Anterior cingulate cortex (tissue), 58 donors: ENCODE data around the gene APOL3.
"Not testable (repeated sequence)": the region's sequence is repeated elsewhere in the genome, so short reads cannot be mapped to it uniquely, and the experiment has no call there.

Experiments
- DNase-seq, 58 donors: peaks; one replicate each; lab custom pipeline; 2025; lab: John Stamatoyannopoulos, UW

Gene APOL3

DNA sequence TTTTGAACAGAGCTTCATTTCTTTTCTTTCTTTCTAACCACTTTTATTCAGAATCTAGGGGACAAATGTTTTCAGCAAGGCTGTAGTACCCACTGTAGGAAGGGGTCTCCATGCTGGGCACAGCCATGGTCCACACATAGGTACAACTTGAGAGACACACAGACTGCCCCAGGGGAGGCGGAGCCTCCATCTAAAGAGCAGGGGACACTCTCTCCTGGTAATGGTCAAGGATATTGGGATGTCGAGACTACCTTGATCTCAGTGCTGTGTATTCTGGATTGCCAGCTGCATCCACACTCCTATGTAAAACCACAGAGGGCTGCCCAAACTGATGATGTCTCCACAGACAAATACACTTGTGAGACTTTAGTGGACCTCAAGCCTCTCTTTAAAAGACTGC lies 2.9 kb upstream of the APOL3 start:
- no peak for DNase-seq

DNA sequence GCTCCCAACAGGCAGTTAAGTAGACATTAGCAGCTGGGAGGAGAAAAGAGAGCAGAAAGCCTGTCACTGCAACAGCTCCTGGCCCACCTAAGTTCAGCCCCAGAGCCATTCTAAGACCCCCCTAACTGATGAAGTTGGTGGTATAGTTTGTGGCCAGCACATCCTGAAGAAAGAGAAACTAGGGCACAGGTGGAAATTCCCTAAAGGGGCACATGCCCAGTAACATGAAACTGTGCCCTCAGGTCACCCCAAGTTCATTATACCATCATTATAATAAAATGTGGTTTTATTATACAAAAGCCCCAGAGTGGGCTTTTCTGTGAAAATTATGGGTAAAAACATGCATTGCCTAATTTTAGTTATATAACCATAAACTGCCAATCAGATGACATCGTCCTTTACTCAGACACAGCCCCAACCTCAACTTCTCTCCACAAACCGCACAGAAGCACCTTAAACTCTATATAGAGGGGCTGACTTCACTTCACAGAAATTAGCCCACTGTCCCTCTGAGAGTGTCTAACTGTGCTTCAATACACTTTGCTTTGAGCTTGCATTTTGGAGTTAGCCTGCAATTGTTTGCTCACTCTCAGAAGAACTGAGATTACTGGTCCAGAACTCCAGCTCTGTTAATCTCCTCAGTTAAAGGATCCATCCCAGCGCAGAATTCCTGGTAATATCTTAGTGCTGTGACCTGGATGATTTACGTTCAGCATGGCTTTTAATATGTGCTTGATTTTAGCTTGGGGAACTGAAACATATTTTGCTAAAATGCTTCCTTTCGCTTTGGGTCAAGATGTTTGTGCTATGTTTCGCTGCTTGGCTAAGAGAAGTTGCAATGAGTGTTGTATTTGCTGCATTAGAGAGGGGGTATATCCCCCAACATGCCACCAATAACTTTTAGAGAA lies 1.8 kb upstream of the APOL3 start:
- no peak for DNase-seq

DNA sequence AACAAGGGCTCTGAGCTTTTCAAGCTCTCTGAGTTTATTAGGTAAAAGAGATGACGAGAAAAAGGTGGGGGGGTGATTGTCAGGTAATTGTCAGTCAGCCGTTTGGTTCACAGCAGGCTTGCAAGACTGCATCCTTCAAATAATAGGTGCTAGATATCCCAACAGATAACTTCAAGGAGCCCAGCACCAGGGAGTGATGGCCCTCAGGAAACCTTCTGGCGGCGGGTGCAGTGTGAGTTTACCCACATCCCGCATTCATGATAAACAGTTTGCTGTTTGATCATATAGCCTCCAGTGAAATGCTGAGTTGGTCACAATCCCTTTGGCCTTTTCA lies 1.2 kb upstream of the APOL3 start:
- not testable (repeated sequence) for DNase-seq

DNA sequence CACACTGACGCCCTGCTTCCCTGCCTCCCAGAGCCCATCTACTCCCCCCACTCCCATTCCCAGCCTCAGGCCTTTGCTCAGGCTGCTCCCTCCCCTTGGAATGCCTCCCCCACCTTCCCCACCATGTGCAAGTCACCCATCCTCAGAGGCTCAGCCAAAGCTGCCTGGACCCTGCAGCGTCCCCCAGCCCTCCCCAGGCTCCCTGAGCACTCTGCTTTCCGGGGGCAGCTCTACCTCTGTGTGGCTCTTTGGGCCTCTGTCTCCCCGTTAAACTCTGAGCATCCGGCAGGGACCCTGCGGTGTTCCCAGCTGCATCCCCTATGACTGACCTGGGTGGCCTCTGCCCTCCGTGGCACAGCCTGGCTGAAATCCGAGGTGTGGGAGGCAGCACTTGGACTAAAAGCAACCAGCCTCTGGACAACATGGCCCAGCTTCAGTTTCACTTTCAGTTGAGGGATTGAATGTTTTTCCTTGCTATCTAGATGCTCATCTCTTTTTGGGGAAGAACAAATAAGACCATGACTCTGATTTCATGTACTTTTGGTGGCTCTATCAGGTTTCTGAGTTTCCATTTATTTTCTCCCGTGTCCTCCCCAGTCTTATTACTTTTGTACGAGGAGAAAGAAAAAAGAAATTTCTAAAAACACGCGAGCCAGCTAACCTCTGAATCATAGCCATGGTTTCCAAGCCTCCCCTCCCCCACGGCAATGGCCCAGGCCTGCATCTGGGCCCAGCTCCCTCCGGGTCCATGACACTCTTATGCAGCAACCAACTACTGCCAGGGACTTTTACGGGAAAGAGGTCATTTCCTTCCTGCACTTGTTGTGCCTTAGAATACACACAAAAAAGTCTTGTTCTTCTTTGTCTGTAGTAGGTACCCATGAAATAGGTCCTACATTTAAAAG lies 3.8 kb downstream of the APOL3 start:
- DNase-seq, result peak in 52 of 58 donors; percentile 11 to 88 (median 54)

DNA sequence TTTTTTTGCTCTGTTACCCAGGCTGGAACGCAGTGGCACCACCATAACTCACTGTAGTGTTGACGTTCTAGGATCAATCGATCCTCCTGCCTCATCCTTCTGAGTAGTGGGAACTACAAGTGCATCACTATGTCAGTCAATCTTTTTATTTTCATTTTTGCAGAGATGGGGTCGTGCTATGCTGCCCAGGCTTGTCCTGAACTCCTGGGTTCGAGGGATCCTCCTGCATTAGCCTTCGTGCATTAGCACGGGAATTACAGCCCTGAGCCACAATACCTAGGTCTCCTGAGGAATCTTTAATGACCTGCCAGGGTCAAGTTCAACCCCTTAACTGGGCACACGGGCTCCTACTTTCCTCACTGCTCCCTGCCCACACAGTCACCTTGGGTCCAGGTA lies 4.4 kb downstream of the APOL3 start:
- DNase-seq, result no peak

- peak in 22 of 58 donors; percentile 6 to 72 (median 22) for DNase-seq
Measured at GRCh38 chr22:36155702-36156101, 4.9 kb downstream of the APOL3 start.

DNA sequence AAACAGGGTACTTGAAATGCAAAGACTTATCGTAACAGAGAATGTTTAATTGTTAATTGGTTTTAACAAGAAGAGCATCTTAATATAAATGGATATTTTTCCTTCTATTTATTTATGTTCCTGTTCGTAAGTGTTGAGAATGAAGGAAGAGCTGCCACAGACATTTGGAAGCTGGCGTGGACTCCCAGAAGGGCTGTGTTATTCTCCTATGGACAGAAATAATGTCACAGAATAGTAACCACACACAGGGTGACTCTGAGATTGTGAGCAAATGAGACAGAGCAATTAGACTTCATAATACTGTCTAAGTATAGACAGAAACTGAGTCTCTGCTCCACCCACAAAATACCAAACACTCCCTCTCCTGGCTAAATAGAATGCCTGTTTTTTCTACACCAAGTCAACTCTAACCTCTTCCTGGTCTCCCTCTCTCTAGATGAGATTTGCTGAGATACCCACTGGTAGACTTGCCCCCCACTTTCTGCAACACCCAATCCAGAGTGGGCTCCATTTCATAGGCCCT lies 6.1 kb downstream of the APOL3 start:
- DNase-seq, result no peak

GRCh38 chr22:36153501-36154422 lies 6.8 kb downstream of the APOL3 start:
- DNase-seq, result no peak

- not testable (repeated sequence) for DNase-seq
Measured at GRCh38 chr22:36152821-36153220, 7.7 kb downstream of the APOL3 start.

- DNase-seq, result no peak
Measured at GRCh38 chr22:36152088-36152487, 8.5 kb downstream of the APOL3 start.

- no peak for DNase-seq
Measured at GRCh38 chr22:36151006-36151595, 9.5 kb downstream of the APOL3 start.

GRCh38 chr22:36149441-36149840 lies 11.1 kb downstream of the APOL3 start:
- no peak for DNase-seq

GRCh38 chr22:36148411-36148810 lies 12.1 kb downstream of the APOL3 start:
- DNase-seq, result no peak

DNA sequence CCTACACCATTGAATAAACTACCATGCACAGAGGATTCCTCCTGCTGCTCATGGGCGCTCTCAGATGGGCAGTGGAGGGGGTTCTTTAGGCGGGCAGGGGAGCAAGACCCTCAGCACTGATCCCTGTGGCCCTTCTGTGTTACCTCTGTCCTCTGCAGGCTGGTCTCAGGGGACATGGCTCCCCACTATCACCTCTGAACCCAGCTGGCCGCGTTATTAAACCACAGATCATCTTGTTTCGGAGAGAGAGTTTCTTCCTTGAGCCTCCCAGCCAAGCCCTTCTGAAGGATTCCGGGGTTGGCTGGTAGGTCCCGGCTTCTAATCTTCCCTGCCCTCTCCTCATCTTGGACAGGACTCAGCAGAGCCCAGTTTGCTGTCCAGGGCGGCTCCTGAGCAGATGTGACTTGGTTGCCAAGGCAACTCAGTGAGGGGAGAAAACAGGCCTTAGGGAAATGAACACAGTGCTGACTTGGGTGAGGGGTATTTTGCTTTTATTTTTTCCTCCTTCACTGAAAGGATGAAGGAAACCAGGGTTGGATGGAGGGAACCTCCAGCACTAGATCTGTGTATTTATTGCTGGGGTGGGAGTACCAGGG lies 13.3 kb downstream of the APOL3 start:
- DNase-seq, result no peak

GRCh38 chr22:36145881-36146280 lies 14.7 kb downstream of the APOL3 start:
- DNase-seq, result no peak

- peak in 50 of 58 donors; percentile 5 to 72 (median 26) for DNase-seq
Measured at GRCh38 chr22:36144886-36145541, 15.5 kb downstream of the APOL3 start.

DNA sequence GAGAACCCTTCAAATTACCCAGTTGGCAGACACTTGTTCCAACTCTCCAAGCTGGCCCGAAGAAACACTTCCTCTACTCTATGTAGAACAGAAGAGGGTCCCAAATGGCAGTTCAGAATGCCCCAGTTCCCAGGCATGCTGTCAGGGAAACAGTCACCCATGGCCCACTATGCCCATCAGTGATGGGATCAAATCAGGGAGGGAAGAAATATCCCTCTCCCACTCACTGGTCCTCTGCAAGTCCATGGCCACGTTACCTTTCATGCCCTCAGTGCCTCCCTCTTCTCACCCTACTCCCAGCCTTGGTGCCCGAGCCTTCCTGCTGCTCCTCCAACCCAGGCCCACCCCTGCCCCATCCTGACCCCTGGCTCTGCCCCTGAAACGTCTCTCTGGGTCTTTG lies 16.6 kb downstream of the APOL3 start:
- no peak for DNase-seq

- DNase-seq, result no peak
Measured at GRCh38 chr22:36143066-36143815, 17.3 kb downstream of the APOL3 start.
